H9 (cell line): ENCODE results near the gene DUSP16. TPM values are rescaled to one million over a fixed set of nuclear protein-coding genes. Genes with fewer than 3 reads are reported as not detected.

Source experiments
- DNase-seq: peaks from one replicate; pipeline ENCODE4 v3.0.0-alpha.2; 2017
- H2AFZ ChIP-seq: one replicate; pipeline ENCODE4 v1.6.1; 2013; ENCODE audit warnings: mild to moderate bottlenecking, low read length, control low read depth, moderate library complexity
- H2AK5ac ChIP-seq: 2 replicates; pipeline ENCODE4 v1.6.1; 2013; ENCODE audit warnings: low read length, control low read depth, mixed read lengths; ENCODE audit not compliant: insufficient read length
- H2BK120ac ChIP-seq: one replicate; pipeline ENCODE4 v1.6.1; 2013; ENCODE audit warnings: low read depth, mild to moderate bottlenecking, low read length, control low read depth, inconsistent platforms; ENCODE audit not compliant: poor library complexity, severe bottlenecking
- H2BK12ac ChIP-seq: 2 replicates; pipeline ENCODE4 v1.6.1; 2013; ENCODE audit warnings: low read length, control low read depth, mixed read lengths, low read depth; ENCODE audit not compliant: insufficient read length
- H2BK15ac ChIP-seq: 2 replicates; pipeline ENCODE4 v1.6.1; 2013; ENCODE audit warnings: low read depth, low read length, control low read depth
- H2BK20ac ChIP-seq: one replicate; pipeline ENCODE4 v1.6.1; 2013; ENCODE audit warnings: low read depth, mild to moderate bottlenecking, low read length, control low read depth, inconsistent platforms; ENCODE audit not compliant: poor library complexity, severe bottlenecking
- H2BK5ac ChIP-seq: 2 replicates; pipeline ENCODE4 v1.6.1; 2013; ENCODE audit warnings: low read length, control low read depth, mixed read lengths; ENCODE audit not compliant: insufficient read length
- H3K14ac ChIP-seq: 2 replicates; pipeline ENCODE4 v1.6.1; 2013; ENCODE audit warnings: low read length, control low read depth; ENCODE audit not compliant: insufficient read depth
- H3K18ac ChIP-seq: 2 replicates; pipeline ENCODE4 v1.6.1; 2013; ENCODE audit warnings: low read depth, mild to moderate bottlenecking, mixed read lengths, low read length, control low read depth; ENCODE audit not compliant: insufficient read length
- H3K23ac ChIP-seq: 2 replicates; pipeline ENCODE4 v1.6.1; 2013; ENCODE audit warnings: low read length, control low read depth, mixed read lengths, low read depth; ENCODE audit not compliant: insufficient read length
- H3K23me2 ChIP-seq: 2 replicates; pipeline ENCODE4 v1.6.1; 2013; ENCODE audit warnings: low read depth, mild to moderate bottlenecking, mixed read lengths, low read length, control low read depth; ENCODE audit not compliant: insufficient read length, poor library complexity, severe bottlenecking
- H3K27ac ChIP-seq: 2 replicates; pipeline ENCODE4 v1.5.1; 2013; ENCODE audit warnings: low read length, control low read depth, mixed read lengths, low read depth; ENCODE audit not compliant: insufficient read length
- H3K27me3 ChIP-seq: 2 replicates; pipeline ENCODE4 v1.6.1; 2013; ENCODE audit warnings: low read length, control low read depth, inconsistent platforms; ENCODE audit not compliant: insufficient read depth
- H3K4ac ChIP-seq: 2 replicates; pipeline ENCODE4 v1.6.1; 2013; ENCODE audit warnings: low read depth, mild to moderate bottlenecking, control low read depth, inconsistent platforms, low read length, moderate library complexity
- H3K4me1 ChIP-seq: 2 replicates; pipeline ENCODE4 v1.6.1; 2013; ENCODE audit warnings: low read length, control low read depth, inconsistent platforms; ENCODE audit not compliant: insufficient read depth
- H3K4me2 ChIP-seq: 2 replicates; pipeline ENCODE4 v1.6.1; 2013; ENCODE audit warnings: low read length, control low read depth, mixed read lengths; ENCODE audit not compliant: insufficient read length, insufficient read depth
- H3K56ac ChIP-seq: 2 replicates; pipeline ENCODE4 v1.6.1; 2013; ENCODE audit warnings: low read depth, mild to moderate bottlenecking, mixed read lengths, low read length, control low read depth; ENCODE audit not compliant: insufficient read length
- H3K79me1 ChIP-seq: 2 replicates; pipeline ENCODE4 v1.6.1; 2013; ENCODE audit warnings: low read depth, mild to moderate bottlenecking, moderate library complexity, low read length, control low read depth, inconsistent platforms; ENCODE audit not compliant: insufficient read depth, poor library complexity, severe bottlenecking
- H3K79me2 ChIP-seq: 2 replicates; pipeline ENCODE4 v1.6.1; 2013; ENCODE audit warnings: low read length, control low read depth, inconsistent platforms; ENCODE audit not compliant: insufficient read depth
- H3K9ac ChIP-seq: 2 replicates; pipeline ENCODE4 v1.6.1; 2013; ENCODE audit warnings: low read length, control low read depth, mixed read lengths; ENCODE audit not compliant: insufficient read length; ENCODE audit errors: extremely low read depth
- H3K9me3 ChIP-seq: one replicate; pipeline ENCODE4 v1.6.1; 2013; ENCODE audit warnings: low read depth, low read length, inconsistent platforms; ENCODE audit not compliant: control insufficient read depth
- H3T11ph ChIP-seq: one replicate; pipeline ENCODE4 v1.6.1; 2013; ENCODE audit warnings: mild to moderate bottlenecking, low read length, control low read depth, inconsistent platforms
- H4K20me1 ChIP-seq: one replicate; pipeline ENCODE4 v1.6.1; 2013; ENCODE audit not compliant: control insufficient read depth, insufficient read length, insufficient read depth
- H4K5ac ChIP-seq: 2 replicates; pipeline ENCODE4 v1.6.1; 2013; ENCODE audit warnings: low read depth, mild to moderate bottlenecking, mixed read lengths, low read length, control low read depth; ENCODE audit not compliant: insufficient read length
- H4K8ac ChIP-seq: replicated peaks from 2 replicates; pipeline ENCODE4 v1.6.1; 2013; ENCODE audit warnings: low read length, control low read depth, mixed read lengths, low read depth; ENCODE audit not compliant: insufficient read length
- H4K91ac ChIP-seq: 2 replicates; pipeline ENCODE4 v1.6.1; 2013; ENCODE audit warnings: low read depth, mild to moderate bottlenecking, moderate library complexity, mixed read lengths, low read length, control low read depth; ENCODE audit not compliant: insufficient read length
- H3K27ac Mint-ChIP-seq, 3 experiments: 2 replicates in 2 of 3; 3 replicates in 1 of 3; pipeline ENCODE4 v1.8.0; 2020 to 2021; ENCODE audit warnings: mixed read lengths in 3 of 3, mild to moderate bottlenecking in 1 of 3, moderate library complexity in 1 of 3
- H3K27me3 Mint-ChIP-seq: 2 replicates; pipeline ENCODE4 v1.8.0; 2021; ENCODE audit warnings: low read depth, mild to moderate bottlenecking, moderate library complexity, mixed read lengths
- H3K36me3 Mint-ChIP-seq, 3 experiments: 2 replicates in 2 of 3; 3 replicates in 1 of 3; pipeline ENCODE4 v1.8.0; 2020 to 2021; ENCODE audit warnings: low read depth in 3 of 3, mixed read lengths in 3 of 3; ENCODE audit not compliant: insufficient read depth in 1 of 3
- H3K4me1 Mint-ChIP-seq, 2 experiments: 2 replicates each; pipeline ENCODE4 v1.8.0; 2020; ENCODE audit warnings: mixed read lengths in 2 of 2
- H3K4me3 Mint-ChIP-seq, 2 experiments: 2 replicates in 1 of 2; 3 replicates in 1 of 2; pipeline ENCODE4 v1.8.0; 2020 to 2021; ENCODE audit warnings: mild to moderate bottlenecking in 2 of 2, mixed read lengths in 2 of 2, moderate library complexity in 1 of 2
- H3K9me3 Mint-ChIP-seq, 2 experiments: 2 replicates in 1 of 2; 3 replicates in 1 of 2; pipeline ENCODE4 v1.8.0; 2020; ENCODE audit warnings: mild to moderate bottlenecking in 2 of 2, mixed read lengths in 2 of 2, moderate library complexity in 1 of 2
- CTCF ChIP-seq: fragments of 200-600 bp; sonication (generic); conservative IDR thresholded peaks from 3 replicates; pipeline ENCODE4 v1.8.0; 2021; ENCODE audit warnings: antibody characterized with exemption, mild to moderate bottlenecking
- WGBS: extraction: QIAGEN DNeasy Blood & Tissue Kit; methylation state at CpG from one replicate; pipeline ENCODE4 v1.1.7; 2013; ENCODE audit warnings: missing lambda C conversion rate, low lambda C conversion rate, mixed read lengths; ENCODE audit not compliant: insufficient read length; ENCODE audit errors: extremely low coverage; 5-methylcytosine and 5-hydroxymethylcytosine counted together
- total RNA-seq: library from RNA; stranded (reverse); gene quantifications from 2 replicates; pipeline ENCODE4 v1.2.1, GENCODE V29; 2021

The DUSP16 gene
- total RNA-seq, 1 experiment from 2014 or later = 64.0 TPM

GRCh38 chr12:12466157-12466556 is 96.5 kb downstream of the DUSP16 start:
- Histone ChIP-seq H4K5ac (no peak overlapping the region), H4K8ac (no peak overlapping the region), H3K79me1 (no peaks in the 10 kb centered on the region), H2AK5ac (no peak overlapping the region), H3K4me2 (no peak overlapping the region), H3K9me3 (no peaks in the 10 kb centered on the region), H3K23ac (no peak overlapping the region), H3K18ac (no peak overlapping the region), H3K56ac (no peak overlapping the region), H3K14ac (no peak overlapping the region), H4K20me1 (no peaks in the 10 kb centered on the region), H2BK120ac (no peak overlapping the region), H2BK20ac (no peak overlapping the region), H2AFZ (no peak overlapping the region), H3K23me2 (no peaks in the 10 kb centered on the region), H2BK12ac (no peak overlapping the region), H2BK5ac (no peak overlapping the region), H4K91ac (no peak overlapping the region), H3K27ac (no peak overlapping the region), H3K4me1 (peaks cover 4% of the 10 kb centered on the region; the same call in 1 of the 2 replicates), H3K79me2 (no peaks in the 10 kb centered on the region), H2BK15ac (no peak overlapping the region), H3K27me3 (no peaks in the 10 kb centered on the region), H3T11ph (no peak overlapping the region), H3K4ac (no peak overlapping the region), H3K9ac (no peak overlapping the region)
- H3K4me1 Mint-ChIP-seq = peaks cover 7 to 10% of the 10 kb centered on the region in 2 experiments
- no peak overlapping the region for H3K4me3 Mint-ChIP-seq
- no peaks in the 10 kb centered on the region for H3K27me3 Mint-ChIP-seq
- peaks cover 17 to 27% (median 22%) of the 10 kb centered on the region in 3 experiments for H3K36me3 Mint-ChIP-seq
- no peak for TF ChIP-seq CTCF
- H3K9me3 Mint-ChIP-seq = peaks cover 14 to 16% of the 10 kb centered on the region in 2 experiments
- DNase-seq = no peak
- no CpG with 5 or more reads among the region's 7 CpGs for WGBS
- H3K27ac Mint-ChIP-seq = peak overlapping the region in 1 of 3 experiments; percentile 43; a peak in 1 of 7 replicates
